PC-9 (cell line): ENCODE results near the gene HHIPL1.

ENCODE experiments used
- EZH2 ChIP-seq: fragments of 200-600 bp; sonication (generic); IDR thresholded peaks from 2 replicates; pipeline ENCODE4 v1.8.0; 2017; ENCODE audit warnings: antibody characterized with exemption, low read depth
- TF ChIP-seq, protein P1 (sequence below): fragments of 200-600 bp; sonication (generic); conservative IDR thresholded peaks from 2 replicates; pipeline ENCODE4 v1.6.1; 2017; ENCODE audit warnings: mixed run types, antibody characterized with exemption, mild to moderate bottlenecking, moderate library complexity

DNA sequence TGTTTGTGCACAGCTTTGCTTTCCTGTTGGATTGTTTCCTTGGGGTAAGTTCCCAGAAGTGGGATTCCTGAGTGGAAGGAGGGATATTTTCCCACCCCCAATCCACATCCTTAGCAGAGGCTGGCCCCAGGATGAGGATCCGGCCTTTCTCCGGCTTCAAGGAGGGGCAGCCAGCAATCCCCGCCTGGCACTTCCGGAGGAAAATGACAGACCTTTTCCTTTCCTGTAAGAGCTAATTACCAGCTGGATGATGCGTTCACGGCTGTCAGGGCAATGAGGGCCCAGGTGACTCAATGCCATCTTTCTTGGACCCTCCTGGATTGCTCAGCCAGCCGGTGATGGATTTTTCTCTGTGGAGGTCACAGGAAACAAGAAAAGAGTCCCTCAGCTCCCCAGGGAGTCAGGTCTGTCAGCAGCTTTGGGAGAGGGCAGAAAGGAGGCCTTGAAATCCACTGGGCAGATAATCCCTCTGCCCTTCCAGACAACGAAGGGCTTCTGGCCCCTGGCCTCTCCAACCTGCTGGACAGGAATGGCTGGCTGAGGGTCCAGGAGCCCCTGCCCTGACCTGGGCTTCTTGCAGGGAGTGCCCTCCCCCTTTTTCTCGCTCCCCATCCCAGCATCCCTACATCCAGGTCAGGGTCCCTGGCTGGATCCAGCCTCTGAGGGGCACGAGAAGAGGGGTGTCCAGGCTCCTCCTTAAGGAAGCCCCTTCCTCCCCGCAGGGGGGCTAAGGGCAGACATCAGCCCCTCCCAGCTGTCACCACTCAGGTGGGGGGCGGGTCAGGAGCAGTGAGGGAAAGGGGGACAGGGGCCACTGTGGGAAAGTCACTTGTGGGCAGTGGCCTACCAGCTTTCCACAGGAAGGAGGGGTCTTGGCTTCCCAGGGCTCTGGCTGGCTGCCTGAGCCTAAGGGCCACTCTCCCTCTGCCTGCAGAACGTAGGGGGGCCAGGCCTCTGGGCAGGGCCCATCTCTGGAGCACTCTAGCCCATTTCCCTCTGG lies 24.8 kb upstream of the HHIPL1 start:
- TF ChIP-seq, protein P1, sequence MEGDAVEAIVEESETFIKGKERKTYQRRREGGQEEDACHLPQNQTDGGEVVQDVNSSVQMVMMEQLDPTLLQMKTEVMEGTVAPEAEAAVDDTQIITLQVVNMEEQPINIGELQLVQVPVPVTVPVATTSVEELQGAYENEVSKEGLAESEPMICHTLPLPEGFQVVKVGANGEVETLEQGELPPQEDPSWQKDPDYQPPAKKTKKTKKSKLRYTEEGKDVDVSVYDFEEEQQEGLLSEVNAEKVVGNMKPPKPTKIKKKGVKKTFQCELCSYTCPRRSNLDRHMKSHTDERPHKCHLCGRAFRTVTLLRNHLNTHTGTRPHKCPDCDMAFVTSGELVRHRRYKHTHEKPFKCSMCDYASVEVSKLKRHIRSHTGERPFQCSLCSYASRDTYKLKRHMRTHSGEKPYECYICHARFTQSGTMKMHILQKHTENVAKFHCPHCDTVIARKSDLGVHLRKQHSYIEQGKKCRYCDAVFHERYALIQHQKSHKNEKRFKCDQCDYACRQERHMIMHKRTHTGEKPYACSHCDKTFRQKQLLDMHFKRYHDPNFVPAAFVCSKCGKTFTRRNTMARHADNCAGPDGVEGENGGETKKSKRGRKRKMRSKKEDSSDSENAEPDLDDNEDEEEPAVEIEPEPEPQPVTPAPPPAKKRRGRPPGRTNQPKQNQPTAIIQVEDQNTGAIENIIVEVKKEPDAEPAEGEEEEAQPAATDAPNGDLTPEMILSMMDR = no peak
- no peak for TF ChIP-seq EZH2
